Stimulated activated naive B cell treated with anti-CD40 and anti-IgM and Interleukin-4, amounts not matched to agents 10 μg/mL and 1 μg/mL and 100 μg/mL, for 72 hours (primary cell): ENCODE results near the gene EDC3.

Experiments
- ATAC-seq, 2 donors: fragments of 150-1000 bp; cut with Tn5 transposase; replicated peaks; 2 replicates each; pipeline ENCODE4 v1.10.0; 2021; ENCODE audit warnings: moderate library complexity in 1 of 2
- DNase-seq: peaks from one replicate; pipeline ENCODE4 v3.0.0; 2021
- H3K27ac Mint-ChIP-seq: one replicate; pipeline ENCODE4 v1.8.0; 2022; ENCODE audit warnings: mild to moderate bottlenecking, mixed read lengths
- H3K27me3 Mint-ChIP-seq, 2 donors: one replicate each; pipeline ENCODE4 v1.8.0; 2022; ENCODE audit warnings: mixed read lengths in 2 of 2
- H3K36me3 Mint-ChIP-seq, 2 donors: one replicate each; pipeline ENCODE4 v1.8.0; 2022; ENCODE audit warnings: mixed read lengths in 2 of 2, mild to moderate bottlenecking in 1 of 2
- H3K4me1 Mint-ChIP-seq, 2 donors: one replicate each; pipeline ENCODE4 v1.8.0; 2022; ENCODE audit warnings: mixed read lengths in 2 of 2, mild to moderate bottlenecking in 1 of 2
- H3K4me3 Mint-ChIP-seq, 2 donors: one replicate each; pipeline ENCODE4 v1.8.0; 2022; ENCODE audit warnings: mild to moderate bottlenecking in 2 of 2, mixed read lengths in 2 of 2, moderate library complexity in 1 of 2
- H3K9me3 Mint-ChIP-seq, 2 donors: one replicate each; pipeline ENCODE4 v1.8.0; 2022; ENCODE audit warnings: mixed read lengths in 2 of 2, mild to moderate bottlenecking in 1 of 2

Gene EDC3

DNA sequence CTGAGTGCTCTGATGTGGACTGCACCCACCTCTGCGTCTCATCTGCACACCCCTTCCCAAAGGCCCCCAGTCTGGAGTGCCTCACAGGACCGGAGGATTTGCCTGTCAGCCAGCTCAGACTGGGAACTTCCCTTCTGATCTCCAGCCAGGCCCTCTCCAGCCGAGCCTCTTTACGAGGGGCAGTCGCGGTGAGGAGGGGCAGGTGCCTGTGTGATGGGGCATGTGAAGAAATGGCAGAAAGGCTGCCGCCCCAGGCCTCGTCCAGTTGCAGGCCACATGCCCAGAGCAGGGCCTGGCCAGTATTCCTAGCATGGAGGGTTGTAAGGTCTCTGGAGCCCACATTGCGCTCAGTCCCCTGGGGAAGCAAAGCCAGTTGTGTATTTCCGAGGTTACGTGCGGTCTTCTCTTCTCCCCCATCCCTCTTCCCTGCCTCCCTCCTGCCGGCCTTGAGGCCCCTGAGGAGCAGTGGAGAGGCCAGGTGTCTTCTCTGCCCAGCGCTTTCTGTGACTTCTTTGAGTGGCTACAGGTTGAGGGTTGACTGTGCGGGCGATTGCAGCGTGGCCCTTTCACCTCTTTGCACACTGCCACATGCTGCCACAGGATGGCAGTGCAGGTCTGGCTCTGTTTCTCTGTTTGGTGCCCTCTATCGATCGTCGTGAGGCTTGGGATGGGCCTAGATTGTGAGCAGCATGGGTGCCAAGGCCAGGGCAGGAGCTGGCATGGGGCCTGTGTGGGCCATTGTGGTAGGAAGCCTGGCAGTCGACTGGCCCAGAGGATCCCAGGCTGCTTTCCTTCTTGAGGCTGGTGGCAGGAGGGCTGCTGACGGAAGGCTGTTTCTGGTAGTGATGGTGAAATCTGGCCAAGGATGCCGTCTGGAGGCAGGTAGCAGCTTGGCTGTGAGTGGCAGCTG, 74.9 kb downstream of the EDC3 start:
- H3K4me1 Mint-ChIP-seq: peaks cover 45 to 81% of the 10 kb centered on the region in 2 donors

GRCh38 chr15:74619916-74620635, 75.7 kb downstream of the EDC3 start:
- Mint-ChIP-seq H3K27ac (peak overlapping the region; percentile 59), H3K9me3 (no peaks in the 10 kb centered on the region), H3K4me1 (peaks cover 39 to 72% of the 10 kb centered on the region in 2 donors), H3K36me3 (peaks cover 31 to 63% of the 10 kb centered on the region in 2 donors), H3K27me3 (no peaks in the 10 kb centered on the region), H3K4me3 (no peak overlapping the region)
- DNase-seq: no peak
- ATAC-seq: no peak

More for the DNA sequence above, 74.9 kb downstream of the EDC3 start:
- H3K27ac Mint-ChIP-seq: peak overlapping the region; percentile 85
- ATAC-seq (peak; percentile 93 to 95), DNase-seq (peak; percentile 69)
- no peaks in the 10 kb centered on the region for H3K9me3 Mint-ChIP-seq
- H3K27me3 Mint-ChIP-seq: no peaks in the 10 kb centered on the region
- peak overlapping the region; percentile 17 to 51 for H3K4me3 Mint-ChIP-seq
- H3K36me3 Mint-ChIP-seq: peaks cover 35 to 68% of the 10 kb centered on the region in 2 donors

GRCh38 chr15:74618841-74619596, 76.8 kb downstream of the EDC3 start:
- ATAC-seq (no peak), DNase-seq (no peak)
- no peaks in the 10 kb centered on the region for H3K27me3 Mint-ChIP-seq
- no peaks in the 10 kb centered on the region for H3K9me3 Mint-ChIP-seq
- H3K27ac Mint-ChIP-seq: peak overlapping the region; percentile 2
- no peak overlapping the region for H3K4me3 Mint-ChIP-seq
- H3K36me3 Mint-ChIP-seq: peaks cover 27 to 52% of the 10 kb centered on the region in 2 donors
- H3K4me1 Mint-ChIP-seq: peaks cover 36 to 62% of the 10 kb centered on the region in 2 donors

- H3K27ac Mint-ChIP-seq: peak overlapping the region; percentile 98
- no peaks in the 10 kb centered on the region for H3K9me3 Mint-ChIP-seq
- peaks cover 20 to 34% of the 10 kb centered on the region in 2 donors for H3K36me3 Mint-ChIP-seq
- ATAC-seq (no peak), DNase-seq (no peak)
- H3K4me3 Mint-ChIP-seq: peak overlapping the region; percentile 93 to 97
- H3K27me3 Mint-ChIP-seq: no peaks in the 10 kb centered on the region
- peaks cover 33 to 58% of the 10 kb centered on the region in 2 donors for H3K4me1 Mint-ChIP-seq
These were observed 78.8 kb downstream of the EDC3 start for GRCh38 chr15:74616996-74617395.

DNA sequence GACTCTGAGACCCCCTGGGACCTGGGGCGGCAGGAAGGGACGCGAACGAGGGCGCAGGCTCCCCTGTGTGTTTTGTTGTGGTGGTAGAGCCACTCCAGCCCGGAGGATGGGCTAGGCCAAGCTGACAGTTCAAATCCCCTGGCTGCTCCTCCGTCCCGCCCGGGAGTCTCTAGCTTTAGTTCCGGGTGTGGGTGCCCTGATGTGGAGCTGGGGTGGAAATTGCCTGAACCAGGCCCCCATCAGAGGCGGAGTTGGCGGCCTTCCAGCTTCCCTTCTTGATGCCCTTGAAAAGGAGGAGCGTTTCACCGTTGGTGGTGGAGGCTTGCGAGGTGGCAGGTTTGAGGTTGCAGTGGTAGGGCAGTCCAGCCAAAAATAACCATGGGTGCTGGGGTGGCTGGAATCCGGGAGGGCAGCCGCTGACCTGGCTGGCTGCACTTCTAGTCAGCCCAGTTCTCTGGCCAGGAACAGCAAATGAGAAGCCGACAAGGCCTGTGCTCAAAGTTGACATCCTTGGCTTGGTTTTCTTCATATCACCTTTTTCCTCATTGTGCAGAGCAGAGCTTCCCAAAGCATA, 79.4 kb downstream of the EDC3 start:
- ATAC-seq (peak in 1 of 2 donors; percentile 2), DNase-seq (peak; percentile 23)
- Mint-ChIP-seq H3K4me3 (peak overlapping the region; percentile 93 to 97), H3K27me3 (no peaks in the 10 kb centered on the region), H3K27ac (peak overlapping the region; percentile 98), H3K36me3 (peaks cover 15 to 30% of the 10 kb centered on the region in 2 donors), H3K4me1 (peaks cover 30 to 53% of the 10 kb centered on the region in 2 donors), H3K9me3 (no peaks in the 10 kb centered on the region)

- peak; percentile 88 to 89 for ATAC-seq
- DNase-seq: peak; percentile 97
- Mint-ChIP-seq H3K27ac (peak within 1 kb of the TSS; percentile 98), H3K27me3 (no peaks in the 10 kb centered on the region), H3K4me1 (peaks cover 24 to 46% of the 10 kb centered on the region in 2 donors), H3K9me3 (no peaks in the 10 kb centered on the region), H3K4me3 (peak within 1 kb of the TSS; percentile 93 to 97), H3K36me3 (peaks cover 9 to 24% of the 10 kb centered on the region in 2 donors)
These were observed 80.1 kb downstream of the EDC3 start, which contains the start of gene CLK3 for GRCh38 chr15:74615508-74616365. TSS of gene CLK3 (plus strand) at chr15:74615836. CDS start at chr15:74619197, 3,361 bp downstream.

DNA sequence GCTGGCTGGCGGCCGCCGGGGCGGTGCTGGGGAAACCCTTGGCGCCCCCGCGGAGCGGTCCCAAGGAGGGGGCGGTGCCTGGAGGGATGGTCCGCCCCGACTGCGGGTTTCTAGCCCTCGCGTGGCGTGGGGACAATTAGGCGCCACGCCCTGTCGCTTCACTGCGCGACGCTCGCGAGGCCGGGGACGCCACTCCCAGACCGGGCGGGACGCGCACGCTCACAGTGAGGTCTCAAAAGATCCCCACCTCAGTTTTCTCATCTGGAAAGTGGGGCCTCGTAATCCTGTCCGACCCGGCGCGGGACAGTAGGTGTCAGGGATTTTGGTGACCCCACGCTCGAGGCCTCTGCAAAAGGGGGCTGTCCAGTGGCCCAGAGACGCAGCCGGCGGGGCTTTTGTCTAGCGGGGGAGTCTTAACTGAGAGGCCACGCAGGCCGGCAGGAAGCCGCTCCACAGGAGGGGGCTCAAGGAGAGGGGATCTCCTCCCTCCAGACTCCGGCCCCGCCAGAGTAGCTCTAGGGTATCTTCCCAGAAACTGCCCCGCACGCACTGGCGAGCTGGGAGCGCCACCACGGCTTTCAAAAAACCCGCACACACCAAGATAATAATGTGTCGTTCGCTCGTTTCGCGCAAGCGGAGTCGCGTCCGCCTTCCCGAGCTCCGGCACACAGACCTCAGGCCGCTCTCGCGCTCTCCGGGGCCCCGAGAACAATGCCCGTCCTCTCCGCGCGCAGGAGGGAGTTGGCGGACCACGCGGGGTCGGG, 80.9 kb downstream of the EDC3 start:
- Mint-ChIP-seq H3K4me1 (peaks cover 16 to 38% of the 10 kb centered on the region in 2 donors), H3K27me3 (no peaks in the 10 kb centered on the region)
- peak; percentile 86 for DNase-seq

DNA sequence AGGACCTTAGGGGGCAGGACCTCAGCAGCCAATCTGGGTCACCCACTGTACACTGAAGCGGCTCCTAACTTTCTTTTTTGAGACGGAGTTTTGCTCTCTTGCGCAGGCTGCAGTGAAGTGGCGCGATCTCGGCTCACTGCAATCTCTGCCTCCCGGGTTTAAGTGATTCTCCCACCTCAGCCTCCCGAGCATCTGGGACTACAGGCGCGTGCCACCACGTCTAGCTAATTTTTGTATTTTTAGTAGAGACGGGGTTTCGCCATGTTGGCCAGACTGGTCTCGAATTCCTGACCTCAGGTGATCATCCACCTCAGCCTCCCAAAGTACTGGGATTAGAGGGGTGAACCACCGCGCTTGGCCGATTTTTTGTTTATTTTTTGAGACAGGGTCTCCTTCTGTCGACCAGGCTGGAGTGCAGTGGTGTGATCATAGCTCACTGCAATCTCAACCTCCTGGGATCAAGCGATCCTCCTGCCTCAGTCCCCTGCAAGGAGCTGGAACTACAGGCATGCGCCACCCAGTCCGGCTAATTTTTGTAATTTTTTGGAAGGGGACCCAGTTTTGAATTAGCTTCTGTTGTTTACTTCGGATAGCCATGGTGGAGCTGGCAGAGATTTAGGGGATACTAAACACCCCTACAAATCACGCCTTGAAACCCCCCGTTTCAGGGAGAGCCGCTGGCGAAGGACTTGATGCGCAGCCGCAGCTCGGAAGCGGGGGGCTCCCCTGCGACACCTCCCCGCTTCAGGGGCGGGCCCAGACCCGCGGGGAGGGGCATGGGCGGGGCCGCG, 81.7 kb downstream of the EDC3 start:
- peak overlapping the region; percentile 93 to 97 for H3K4me3 Mint-ChIP-seq
- peaks cover 3 to 10% of the 10 kb centered on the region in 2 donors for H3K36me3 Mint-ChIP-seq
- no peak for DNase-seq
- H3K27me3 Mint-ChIP-seq: no peaks in the 10 kb centered on the region
- no peaks in the 10 kb centered on the region for H3K9me3 Mint-ChIP-seq
- peak overlapping the region; percentile 69 for H3K27ac Mint-ChIP-seq
- H3K4me1 Mint-ChIP-seq: peaks cover 13 to 30% of the 10 kb centered on the region in 2 donors
- ATAC-seq: no peak

More for the DNA sequence above, 80.9 kb downstream of the EDC3 start:
- Mint-ChIP-seq H3K27ac (peak overlapping the region; percentile 98), H3K9me3 (no peaks in the 10 kb centered on the region), H3K36me3 (peaks cover 3 to 15% of the 10 kb centered on the region in 2 donors), H3K4me3 (peak overlapping the region; percentile 93 to 97)
- peak; percentile 60 to 69 for ATAC-seq

DNA sequence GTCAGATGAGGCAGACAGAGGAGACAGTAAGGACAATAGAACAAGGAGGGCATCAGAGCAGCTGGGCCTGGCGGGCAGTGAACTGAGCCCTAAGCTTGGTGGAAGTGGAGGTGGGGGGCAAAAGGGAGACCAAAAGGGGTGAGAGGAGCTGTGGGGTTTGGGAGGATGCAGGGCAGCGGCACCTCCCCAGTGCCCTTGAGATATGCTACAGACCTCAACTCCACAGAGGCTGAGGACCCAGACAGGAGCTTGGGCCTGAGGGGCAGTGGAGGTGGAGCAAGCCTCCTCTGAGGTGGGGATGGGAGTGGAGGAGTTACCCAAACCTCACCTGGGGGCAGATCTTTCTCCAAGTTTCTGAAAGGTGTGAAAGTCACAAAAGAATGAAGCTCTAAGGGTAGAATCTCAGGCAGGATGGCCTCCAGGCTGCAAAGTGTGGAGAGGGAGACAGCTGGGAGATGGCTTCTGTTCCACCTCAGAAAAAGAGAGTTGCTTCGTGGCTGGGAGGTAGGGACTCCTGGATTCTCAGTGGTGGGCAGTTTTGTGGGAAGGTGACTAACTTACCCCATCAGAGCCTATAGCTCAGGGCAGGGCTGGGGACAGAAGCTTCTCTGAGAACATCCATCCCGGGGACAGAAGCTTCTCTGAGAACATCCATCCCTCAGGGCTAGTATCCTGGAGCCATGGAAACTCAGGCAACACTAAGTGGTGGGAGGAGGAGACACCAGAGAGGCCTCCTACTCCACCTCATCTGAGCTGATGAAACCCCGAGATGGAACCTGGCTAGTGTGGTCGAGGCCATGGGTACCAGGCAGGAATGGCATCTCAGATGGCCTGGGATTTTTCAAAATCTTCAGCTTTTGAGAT, 82.5 kb downstream of the EDC3 start:
- Mint-ChIP-seq H3K4me3 (peak overlapping the region; percentile 47 to 54), H3K9me3 (no peaks in the 10 kb centered on the region), H3K27me3 (no peaks in the 10 kb centered on the region), H3K4me1 (peaks cover 13 to 22% of the 10 kb centered on the region in 2 donors), H3K27ac (peak overlapping the region; percentile 15), H3K36me3 (peaks cover 3 to 10% of the 10 kb centered on the region in 2 donors)
- no peak for DNase-seq
- ATAC-seq: no peak

GRCh38 chr15:74612677-74613076, 83.1 kb downstream of the EDC3 start:
- Mint-ChIP-seq H3K4me3 (peak overlapping the region in 1 of 2 donors; percentile 54), H3K9me3 (no peaks in the 10 kb centered on the region), H3K27me3 (no peaks in the 10 kb centered on the region), H3K36me3 (peaks cover 3 to 5% of the 10 kb centered on the region in 2 donors), H3K4me1 (peaks cover 6 to 15% of the 10 kb centered on the region in 2 donors), H3K27ac (peak overlapping the region; percentile 15)
- DNase-seq (no peak), ATAC-seq (no peak)

- Mint-ChIP-seq H3K4me1 (peaks cover 0 to 7% of the 10 kb centered on the region in 2 donors), H3K36me3 (peaks cover 3 to 4% of the 10 kb centered on the region in 2 donors), H3K27ac (no peak overlapping the region), H3K9me3 (no peaks in the 10 kb centered on the region), H3K4me3 (no peak overlapping the region), H3K27me3 (no peaks in the 10 kb centered on the region)
- ATAC-seq: no peak
- no peak for DNase-seq
These were observed 84.0 kb downstream of the EDC3 start for GRCh38 chr15:74611834-74612233.
